GM10847 (cell line): ENCODE results near the gene CARTPT.

Experiments used
- POLR2A ChIP-seq: IDR thresholded peaks from 2 replicates; pipeline ENCODE4 v1.6.1; 2011; ENCODE audit not compliant: insufficient read length; ENCODE audit errors: extremely low read depth

CARTPT gene

DNA sequence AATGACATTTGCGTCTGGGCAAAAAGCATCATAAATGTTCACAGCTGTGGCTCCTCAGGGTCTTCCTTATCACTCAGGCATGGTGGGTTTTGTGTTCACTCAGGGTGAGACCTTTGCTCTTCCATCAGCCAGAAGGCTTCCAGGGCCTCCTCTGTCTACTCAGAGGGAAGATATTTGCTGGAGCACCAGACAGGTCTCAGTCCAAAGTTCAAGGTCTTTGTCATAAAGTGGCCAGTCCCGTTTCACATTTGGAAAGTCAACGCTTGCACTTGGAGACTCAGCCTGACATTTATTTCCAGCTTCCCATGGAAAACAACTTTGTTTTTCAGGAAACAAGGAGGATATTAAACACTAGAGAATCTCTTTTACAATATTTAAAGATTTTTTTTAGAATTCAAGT is 12.2 kb upstream of the CARTPT start:
- TF ChIP-seq POLR2A = no peak

DNA sequence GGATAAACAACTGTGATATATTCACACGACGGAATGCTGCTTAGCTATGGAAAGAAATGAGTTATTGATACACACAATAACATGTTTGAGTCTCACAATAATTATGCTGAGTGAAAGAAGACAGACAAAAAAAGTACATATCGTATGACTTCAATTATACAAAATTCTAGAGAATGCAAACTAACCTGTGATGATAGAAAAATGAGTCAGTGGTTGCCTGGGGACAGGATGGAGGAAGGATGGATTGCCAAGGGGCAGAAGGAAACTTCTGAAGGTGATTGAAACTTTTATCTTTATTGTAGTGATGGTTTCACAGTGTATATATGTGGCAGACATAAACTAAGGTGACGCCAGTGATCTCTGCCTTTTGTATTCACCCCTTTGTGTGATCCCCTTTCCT is 7.5 kb upstream of the CARTPT start:
- TF ChIP-seq POLR2A = no peak

GRCh38 chr5:71714911-71715310 is 4.2 kb upstream of the CARTPT start:
- TF ChIP-seq POLR2A = no peak

DNA sequence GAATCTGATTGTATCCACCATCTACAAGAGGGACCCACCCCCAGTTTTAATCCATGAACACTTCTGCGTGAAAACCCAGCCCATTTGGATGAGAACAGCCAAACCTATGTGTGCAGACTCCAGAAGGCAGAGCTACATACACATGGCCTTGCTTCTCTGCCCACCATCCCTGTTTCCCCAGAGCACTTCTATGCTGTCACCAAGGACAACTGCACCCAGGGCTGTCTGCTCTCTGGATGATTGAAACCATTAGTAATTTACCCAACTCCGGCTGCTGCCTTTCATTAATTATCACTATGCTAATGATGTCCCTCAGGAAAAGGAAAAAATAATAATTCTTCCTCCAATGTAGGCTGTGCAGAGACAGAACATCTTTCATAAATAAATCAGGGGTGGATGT is 8.9 kb downstream of the CARTPT start:
- TF ChIP-seq POLR2A = no peak

GRCh38 chr5:71731015-71731414 is 11.9 kb downstream of the CARTPT start:
- TF ChIP-seq POLR2A = no peak

GRCh38 chr5:71732011-71732410 is 12.9 kb downstream of the CARTPT start:
- no peak for TF ChIP-seq POLR2A

GRCh38 chr5:71734141-71734540 is 15.1 kb downstream of the CARTPT start:
- no peak for TF ChIP-seq POLR2A

DNA sequence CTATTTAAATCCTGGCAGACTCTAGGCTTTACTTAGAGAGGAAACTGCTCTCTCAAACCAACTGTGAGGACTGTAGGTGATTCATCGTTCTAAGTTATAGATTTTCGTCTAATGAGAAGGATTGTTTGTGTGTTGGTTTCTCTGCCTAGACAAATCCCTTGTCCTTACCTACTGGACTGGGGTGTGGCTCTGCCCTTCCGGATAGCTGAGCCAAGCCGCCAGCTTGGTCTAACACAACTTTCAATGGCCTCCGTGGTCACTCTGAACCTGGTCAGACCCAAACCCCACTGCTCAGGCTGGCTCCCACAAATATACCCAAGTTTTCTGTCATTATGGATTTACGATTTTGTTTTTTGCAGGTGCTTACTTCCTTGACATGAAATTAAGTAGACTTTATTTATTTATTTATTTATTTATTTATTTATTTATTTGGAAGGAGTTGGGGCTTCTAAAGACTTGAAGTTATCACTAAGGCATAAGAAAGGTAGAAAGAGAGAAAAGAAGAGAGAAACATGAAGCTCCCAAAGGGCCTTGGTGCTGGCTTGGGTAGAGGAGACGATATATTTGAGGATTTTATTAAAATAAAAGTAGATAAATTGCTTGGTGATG is 19.0 kb downstream of the CARTPT start:
- no peak for TF ChIP-seq POLR2A

DNA sequence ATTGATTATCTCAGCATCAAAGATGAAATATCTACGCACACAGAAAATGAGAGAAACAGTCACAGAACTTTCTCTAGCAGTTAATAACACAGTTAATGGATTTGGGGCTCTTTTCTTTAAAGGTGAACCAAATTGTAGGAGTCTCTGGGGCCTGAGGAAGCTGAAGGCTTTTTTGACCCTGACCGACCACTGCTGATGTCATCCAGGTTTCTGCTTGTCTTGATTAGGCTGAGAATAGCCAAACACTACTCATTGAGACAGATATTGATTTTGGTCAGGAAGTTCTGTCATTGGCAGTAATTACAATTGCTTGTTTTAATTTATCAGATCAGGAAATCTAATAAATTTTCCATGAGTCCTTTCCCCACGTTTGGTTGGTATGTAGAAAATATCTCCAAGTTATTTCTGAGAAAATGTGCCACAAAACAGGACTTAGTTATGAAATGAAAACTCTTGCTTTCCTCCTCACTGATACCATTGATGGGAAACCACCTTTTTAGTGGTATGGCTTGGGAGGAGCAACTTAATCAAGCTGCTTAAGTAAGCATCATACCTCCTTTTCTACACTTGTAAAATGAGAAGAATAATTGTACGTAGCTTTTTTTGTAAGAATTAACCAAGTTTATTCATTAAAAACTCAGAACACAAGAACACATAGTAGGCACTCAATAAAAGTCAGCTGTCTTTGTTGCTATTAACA is 19.7 kb downstream of the CARTPT start:
- TF ChIP-seq POLR2A = no peak

DNA sequence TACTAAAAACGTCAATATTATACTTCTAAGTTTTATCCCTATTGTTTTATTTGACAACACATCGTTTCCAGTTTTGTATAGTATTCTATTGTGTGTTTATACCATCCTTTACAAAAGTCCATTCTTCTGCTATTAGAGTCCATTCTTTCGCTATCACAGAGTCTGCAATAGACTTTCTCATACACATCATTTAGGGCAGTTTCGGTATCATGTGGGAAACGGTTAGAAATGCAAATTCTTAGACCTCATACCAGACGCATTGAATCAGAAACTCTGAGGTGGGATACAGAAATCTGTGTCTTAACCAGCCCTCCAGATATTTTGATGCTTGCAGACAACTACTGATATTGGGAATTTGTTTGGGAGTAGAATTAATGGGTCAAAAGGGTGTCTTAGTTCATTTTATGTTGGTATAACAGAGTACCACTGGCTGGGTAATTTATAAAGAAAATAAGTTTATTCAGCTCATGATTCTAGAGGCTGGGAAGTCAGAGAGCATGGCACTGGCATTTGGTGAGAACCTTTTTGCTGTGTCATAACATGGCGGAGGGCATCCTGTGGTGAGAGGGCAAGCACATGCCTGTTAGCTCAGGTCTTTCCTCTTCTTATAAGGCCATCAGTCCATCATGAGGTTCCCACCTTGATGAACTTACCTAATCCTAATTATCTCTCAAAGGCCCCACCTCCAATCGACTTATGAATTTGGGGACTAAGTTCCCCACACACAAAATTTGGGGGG is 21.1 kb downstream of the CARTPT start:
- TF ChIP-seq POLR2A = no peak

DNA sequence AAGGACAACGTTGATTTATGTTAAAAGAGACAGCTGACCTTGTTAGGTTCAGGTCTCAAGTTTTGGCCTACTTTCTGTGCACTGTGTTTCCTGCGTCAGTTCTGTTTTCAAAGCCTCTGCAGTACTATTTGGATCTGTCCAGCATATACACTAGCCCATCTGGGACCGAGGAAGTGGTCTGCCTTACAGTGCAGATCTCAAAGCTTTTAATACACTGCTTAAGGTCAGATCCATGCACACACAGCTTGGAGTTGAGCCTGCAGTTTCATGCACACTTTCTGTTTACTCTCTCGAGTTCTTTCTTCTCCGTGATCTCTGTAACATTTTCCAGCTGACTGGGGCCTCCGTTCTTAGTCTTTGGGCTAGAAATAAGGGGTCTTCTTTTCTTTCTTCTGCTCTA is 24.1 kb downstream of the CARTPT start:
- TF ChIP-seq POLR2A = no peak

DNA sequence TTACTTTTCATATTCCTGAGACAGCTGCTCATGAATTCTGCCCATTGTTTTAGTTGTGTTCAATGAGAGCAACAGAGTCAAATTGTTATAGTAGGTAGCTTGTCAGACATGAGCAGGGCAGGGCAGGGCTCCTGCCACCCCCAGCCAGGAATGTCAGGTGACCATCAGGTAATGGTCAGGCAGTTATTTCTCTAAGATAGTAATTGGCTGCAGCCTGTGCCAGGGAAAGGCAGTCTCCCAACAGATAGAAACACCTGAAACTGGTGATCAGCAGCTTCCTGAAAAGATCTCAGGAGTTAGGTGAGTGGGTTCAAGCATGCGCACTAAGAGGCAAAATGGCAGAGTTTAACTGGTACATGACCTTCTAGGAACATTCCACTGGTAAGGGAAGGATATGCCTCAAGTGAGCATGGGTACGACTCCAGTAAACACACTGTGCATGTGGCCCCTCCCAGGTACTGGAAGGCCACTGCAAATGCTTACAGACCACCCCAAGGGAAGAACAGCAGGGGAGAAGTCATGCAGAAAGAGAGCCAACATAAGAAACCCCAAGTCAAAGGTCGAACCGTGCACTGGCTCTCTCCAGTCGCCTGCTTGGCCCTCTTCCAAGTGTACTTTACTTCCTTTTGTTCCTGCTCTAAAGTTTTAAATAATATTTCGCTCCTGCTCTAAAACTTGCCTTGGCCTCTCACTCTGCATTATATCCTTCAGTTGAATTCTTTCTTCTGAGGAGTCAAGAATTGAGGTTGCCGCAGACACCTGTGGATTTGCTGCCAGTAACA is 25.1 kb downstream of the CARTPT start:
- TF ChIP-seq POLR2A = no peak

- no peak for TF ChIP-seq POLR2A
These were observed 28.1 kb downstream of the CARTPT start for GRCh38 chr5:71747182-71747581.

GRCh38 chr5:71748360-71748759 is 29.3 kb downstream of the CARTPT start:
- TF ChIP-seq POLR2A = no peak

DNA sequence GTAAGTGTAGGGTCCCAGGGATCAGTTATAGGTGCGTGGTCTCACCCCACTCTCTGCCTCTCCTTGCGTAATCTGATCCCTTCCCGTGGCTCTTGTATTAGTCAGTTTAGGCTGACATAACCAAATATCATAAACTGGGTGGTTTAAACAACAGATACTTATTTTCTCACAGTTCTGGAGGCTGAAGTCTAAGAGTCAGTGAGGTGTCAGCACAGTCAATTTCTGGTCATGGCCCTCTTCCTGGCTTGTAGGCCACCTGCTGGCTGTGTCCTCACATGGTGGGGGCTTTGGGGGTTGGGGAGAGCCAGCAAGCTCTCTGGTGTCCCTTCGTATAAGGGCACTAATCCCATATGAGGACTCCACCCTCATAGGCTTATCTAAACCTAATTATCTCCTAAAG is 32.3 kb downstream of the CARTPT start:
- no peak for TF ChIP-seq POLR2A

- no peak for TF ChIP-seq POLR2A
These were observed 33.5 kb downstream of the CARTPT start for GRCh38 chr5:71752441-71753190.
